K562 (cell line): ENCODE results near the gene SAFB. TPM values are rescaled to one million over a fixed set of nuclear protein-coding genes. Genes with fewer than 3 reads are reported as not detected.

Experiments
- ARID2 ChIP-seq: fragments of 450-650 bp; IDR thresholded peaks from 2 replicates; pipeline ENCODE4 v1.6.1; 2017; ENCODE audit warnings: antibody characterized with exemption, mild to moderate bottlenecking
- CBFB ChIP-seq: sonication (generic); formaldehyde crosslinking; IDR thresholded peaks from 2 replicates; pipeline ENCODE4 v1.4.0; 2020; ENCODE audit warnings: mild to moderate bottlenecking, missing genetic modification reagents
- CBX3 ChIP-seq, 2 experiments: IDR thresholded peaks; 1 replicate in 1 of 2; 2 replicates in 1 of 2; pipeline ENCODE4 v1.6.1; 2012; ENCODE audit warnings: inconsistent platforms in 2 of 2, low read length in 2 of 2, borderline replicate concordance in 1 of 2, control low read depth in 1 of 2
- EGR1 ChIP-seq: fragments of 450-650 bp; conservative IDR thresholded peaks from 2 replicates; pipeline ENCODE4 v1.6.1; 2017; ENCODE audit warnings: mild to moderate bottlenecking
- ERF ChIP-seq: fragments of 450-650 bp; formaldehyde crosslinking; IDR thresholded peaks from 2 replicates; pipeline ENCODE4 v1.4.0; 2020; ENCODE audit warnings: mild to moderate bottlenecking, mixed read lengths
- GATAD2A ChIP-seq: fragments of 450-650 bp; IDR thresholded peaks from 2 replicates; pipeline ENCODE4 v1.6.1; 2017
- MCM3 ChIP-seq: fragments of 450-650 bp; IDR thresholded peaks from 2 replicates; pipeline ENCODE4 v1.6.1; 2016
- MTA3 ChIP-seq: fragments of 450-650 bp; formaldehyde crosslinking; IDR thresholded peaks from 2 replicates; pipeline ENCODE4 v1.6.1; 2017; ENCODE audit warnings: mild to moderate bottlenecking, borderline replicate concordance
- MTF1 ChIP-seq: fragments of 250-450 bp; sonication (Bioruptor Pico); IDR thresholded peaks from 2 replicates; pipeline ENCODE4 v1.9.0; 2021; ENCODE audit warnings: moderate library complexity, mild to moderate bottlenecking, inconsistent platforms, borderline replicate concordance
- PML ChIP-seq: IDR thresholded peaks from 2 replicates; pipeline ENCODE4 v1.6.1; 2012; ENCODE audit warnings: low read length, inconsistent platforms
- SRSF9 ChIP-seq: fragments of 200-400 bp; formaldehyde crosslinking; IDR thresholded peaks from 2 replicates; pipeline ENCODE4 v1.6.1; 2017; ENCODE audit warnings: low read depth, low read length, borderline replicate concordance
- XRCC4 ChIP-seq: IDR thresholded peaks from one replicate; pipeline ENCODE4 v1.6.1; 2011; ENCODE audit not compliant: insufficient read depth, insufficient read length; ENCODE audit errors: extremely low read depth
- ZNF696 ChIP-seq: fragments of 250-450 bp; sonication (Bioruptor Pico); conservative IDR thresholded peaks from 2 replicates; pipeline ENCODE4 v1.4.0; 2020; ENCODE audit warnings: mild to moderate bottlenecking, moderate library complexity
- ZNF75A ChIP-seq: fragments of 450-650 bp; formaldehyde crosslinking; IDR thresholded peaks from 2 replicates; pipeline ENCODE4 v1.4.0; 2020; ENCODE audit warnings: mild to moderate bottlenecking
- polyA plus RNA-seq, 8 experiments: library from polyadenylated mRNA; depleted of rRNA in 4 of 8; stranded (reverse) in 5 of 8; unstranded in 3 of 8; fragments of >200 nt; fragmentation: Nextera tagmentation in 2 of 8; fragmentation: Illumina TruSeq in 1 of 8; extraction: Ambion mirVana in 2 of 8; extraction: Trizol in 1 of 8; gene quantifications; 2 replicates each; pipeline versions ENCODE4 v1.2.1 to v1.2.3, GENCODE V29; 2011 to 2014; ENCODE audit warnings: inconsistent platforms in 1 of 8, missing spikeins in 1 of 8
- total RNA-seq, 7 experiments: library from RNA; depleted of rRNA in 6 of 7; stranded (reverse); fragments of >200 nt in 6 of 7; fragmentation: Illumina TruSeq in 2 of 7; extraction: Trizol in 2 of 7; gene quantifications; 2 replicates each; pipeline versions ENCODE4 v1.2.1 to v1.2.3, GENCODE V29; 2011 to 2021; ENCODE audit warnings: low replicate concordance in 1 of 7
- TF ChIP-seq, protein P1 (sequence below): fragments of 150-350 bp; conservative IDR thresholded peaks from 2 replicates; pipeline ENCODE4 v1.6.1; 2014; ENCODE audit warnings: low read length
- TF ChIP-seq, protein P2 (sequence below): fragments of 450-650 bp; IDR thresholded peaks from 2 replicates; pipeline ENCODE4 v1.6.1; 2016; ENCODE audit warnings: borderline replicate concordance
- TF ChIP-seq, protein P3 (sequence below): fragments of 450-650 bp; formaldehyde crosslinking; IDR thresholded peaks from 2 replicates; pipeline ENCODE4 v1.4.0; 2022; ENCODE audit warnings: missing genetic modification characterization
- TF ChIP-seq, protein P4 (sequence below): fragments of 450-650 bp; formaldehyde crosslinking; IDR thresholded peaks from 2 replicates; pipeline ENCODE4 v1.4.0; 2020; ENCODE audit warnings: mild to moderate bottlenecking, moderate library complexity

Gene SAFB
- total and polyA plus RNA-seq, 9 of the 15 experiments (the other 6 are each of a cell fraction or from before 2014, with no cell fraction given) = 1.1 to 151 (median 83.1) TPM

DNA sequence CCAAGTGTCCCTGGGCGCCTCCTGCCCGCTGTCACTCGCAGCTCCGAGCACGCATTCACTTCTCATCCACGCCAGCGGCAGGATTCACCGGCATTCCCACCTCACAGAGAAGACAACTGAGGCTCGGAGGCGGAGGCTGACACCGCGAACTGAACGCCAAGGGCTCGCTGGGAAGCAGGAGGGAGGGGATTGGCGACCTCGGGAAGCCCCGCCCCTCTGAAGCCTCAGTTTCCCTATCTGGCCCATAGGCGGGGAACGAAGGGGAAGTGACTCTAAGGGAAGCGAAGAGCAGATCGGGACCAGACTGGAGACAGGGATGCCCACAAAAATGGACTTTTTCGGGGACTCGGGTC, 57.2 kb downstream of the SAFB start (continued):
- TF ChIP-seq, protein P1, sequence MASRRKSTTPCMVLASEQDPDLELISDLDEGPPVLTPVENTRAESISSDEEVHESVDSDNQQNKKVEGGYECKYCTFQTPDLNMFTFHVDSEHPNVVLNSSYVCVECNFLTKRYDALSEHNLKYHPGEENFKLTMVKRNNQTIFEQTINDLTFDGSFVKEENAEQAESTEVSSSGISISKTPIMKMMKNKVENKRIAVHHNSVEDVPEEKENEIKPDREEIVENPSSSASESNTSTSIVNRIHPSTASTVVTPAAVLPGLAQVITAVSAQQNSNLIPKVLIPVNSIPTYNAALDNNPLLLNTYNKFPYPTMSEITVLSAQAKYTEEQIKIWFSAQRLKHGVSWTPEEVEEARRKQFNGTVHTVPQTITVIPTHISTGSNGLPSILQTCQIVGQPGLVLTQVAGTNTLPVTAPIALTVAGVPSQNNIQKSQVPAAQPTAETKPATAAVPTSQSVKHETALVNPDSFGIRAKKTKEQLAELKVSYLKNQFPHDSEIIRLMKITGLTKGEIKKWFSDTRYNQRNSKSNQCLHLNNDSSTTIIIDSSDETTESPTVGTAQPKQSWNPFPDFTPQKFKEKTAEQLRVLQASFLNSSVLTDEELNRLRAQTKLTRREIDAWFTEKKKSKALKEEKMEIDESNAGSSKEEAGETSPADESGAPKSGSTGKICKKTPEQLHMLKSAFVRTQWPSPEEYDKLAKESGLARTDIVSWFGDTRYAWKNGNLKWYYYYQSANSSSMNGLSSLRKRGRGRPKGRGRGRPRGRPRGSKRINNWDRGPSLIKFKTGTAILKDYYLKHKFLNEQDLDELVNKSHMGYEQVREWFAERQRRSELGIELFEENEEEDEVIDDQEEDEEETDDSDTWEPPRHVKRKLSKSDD = no peak
- TF ChIP-seq MTA3 (no peak), GATAD2A (peak; percentile 22; the same call in 1 of the 2 replicates), EGR1 (peak; percentile 21; the same call in 1 of the 2 replicates), MCM3 (no peak), PML (peak; percentile 51; the same call in 1 of the 2 replicates), MTF1 (CRISPR knock-in tag) (no peak), SRSF9 (no peak), ERF (CRISPR knock-in tag) (0 out of 2 replicates have a peak, but pooled peaks have one; percentile 21), ARID2 (0 out of 2 replicates have a peak, but pooled peaks have one; percentile 30), XRCC4 (no peak), ZNF696 (CRISPR knock-in tag) (no peak), CBFB (0 out of 2 replicates have a peak, but pooled peaks have one; percentile 57), CBX3 (IDR thresholded peaks at IDR 0.05; ENCODE audit: borderline replicate concordance in 1 of 2, low read length in 2 of 2) (no peak), ZNF75A (CRISPR knock-in tag) (0 out of 2 replicates have a peak, but pooled peaks have one; percentile 13)
- TF ChIP-seq, protein P2, sequence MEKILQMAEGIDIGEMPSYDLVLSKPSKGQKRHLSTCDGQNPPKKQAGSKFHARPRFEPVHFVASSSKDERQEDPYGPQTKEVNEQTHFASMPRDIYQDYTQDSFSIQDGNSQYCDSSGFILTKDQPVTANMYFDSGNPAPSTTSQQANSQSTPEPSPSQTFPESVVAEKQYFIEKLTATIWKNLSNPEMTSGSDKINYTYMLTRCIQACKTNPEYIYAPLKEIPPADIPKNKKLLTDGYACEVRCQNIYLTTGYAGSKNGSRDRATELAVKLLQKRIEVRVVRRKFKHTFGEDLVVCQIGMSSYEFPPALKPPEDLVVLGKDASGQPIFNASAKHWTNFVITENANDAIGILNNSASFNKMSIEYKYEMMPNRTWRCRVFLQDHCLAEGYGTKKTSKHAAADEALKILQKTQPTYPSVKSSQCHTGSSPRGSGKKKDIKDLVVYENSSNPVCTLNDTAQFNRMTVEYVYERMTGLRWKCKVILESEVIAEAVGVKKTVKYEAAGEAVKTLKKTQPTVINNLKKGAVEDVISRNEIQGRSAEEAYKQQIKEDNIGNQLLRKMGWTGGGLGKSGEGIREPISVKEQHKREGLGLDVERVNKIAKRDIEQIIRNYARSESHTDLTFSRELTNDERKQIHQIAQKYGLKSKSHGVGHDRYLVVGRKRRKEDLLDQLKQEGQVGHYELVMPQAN = peak; percentile 87; the same call in 1 of the 2 replicates
- TF ChIP-seq, protein P3, sequence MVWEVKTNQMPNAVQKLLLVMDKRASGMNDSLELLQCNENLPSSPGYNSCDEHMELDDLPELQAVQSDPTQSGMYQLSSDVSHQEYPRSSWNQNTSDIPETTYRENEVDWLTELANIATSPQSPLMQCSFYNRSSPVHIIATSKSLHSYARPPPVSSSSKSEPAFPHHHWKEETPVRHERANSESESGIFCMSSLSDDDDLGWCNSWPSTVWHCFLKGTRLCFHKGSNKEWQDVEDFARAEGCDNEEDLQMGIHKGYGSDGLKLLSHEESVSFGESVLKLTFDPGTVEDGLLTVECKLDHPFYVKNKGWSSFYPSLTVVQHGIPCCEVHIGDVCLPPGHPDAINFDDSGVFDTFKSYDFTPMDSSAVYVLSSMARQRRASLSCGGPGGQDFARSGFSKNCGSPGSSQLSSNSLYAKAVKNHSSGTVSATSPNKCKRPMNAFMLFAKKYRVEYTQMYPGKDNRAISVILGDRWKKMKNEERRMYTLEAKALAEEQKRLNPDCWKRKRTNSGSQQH (CRISPR knock-in tag) = 0 out of 2 replicates have a peak, but pooled peaks have one; percentile 56
- TF ChIP-seq, protein P4, sequence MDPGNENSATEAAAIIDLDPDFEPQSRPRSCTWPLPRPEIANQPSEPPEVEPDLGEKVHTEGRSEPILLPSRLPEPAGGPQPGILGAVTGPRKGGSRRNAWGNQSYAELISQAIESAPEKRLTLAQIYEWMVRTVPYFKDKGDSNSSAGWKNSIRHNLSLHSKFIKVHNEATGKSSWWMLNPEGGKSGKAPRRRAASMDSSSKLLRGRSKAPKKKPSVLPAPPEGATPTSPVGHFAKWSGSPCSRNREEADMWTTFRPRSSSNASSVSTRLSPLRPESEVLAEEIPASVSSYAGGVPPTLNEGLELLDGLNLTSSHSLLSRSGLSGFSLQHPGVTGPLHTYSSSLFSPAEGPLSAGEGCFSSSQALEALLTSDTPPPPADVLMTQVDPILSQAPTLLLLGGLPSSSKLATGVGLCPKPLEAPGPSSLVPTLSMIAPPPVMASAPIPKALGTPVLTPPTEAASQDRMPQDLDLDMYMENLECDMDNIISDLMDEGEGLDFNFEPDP (CRISPR knock-in tag) = 0 out of 2 replicates have a peak, but pooled peaks have one; percentile 56
